ENCODE results near the gene MTHFD1.
"Not testable (repeated sequence)": the region's sequence is repeated elsewhere in the genome, so short reads cannot be mapped to it uniquely, and the experiment has no call there.

Gene MTHFD1

GRCh38 chr14:64387782-64388532 is at the start of gene MTHFD1:
MTHFD1 (plus strand) TSS chr14:64388353; CDS start chr14:64388428, 75 bp downstream.
- peak; percentile 85 to 99 (median 96) for DNase-seq

GRCh38 chr14:64338616-64339316 is 49.4 kb upstream of the MTHFD1 start:
- peak; percentile 62 to 100 (median 89) for DNase-seq

GRCh38 chr14:64340560-64341196 is 47.5 kb upstream of the MTHFD1 start:
- no peak for DNase-seq

GRCh38 chr14:64347748-64348147 is 40.4 kb upstream of the MTHFD1 start:
- no peak for DNase-seq

GRCh38 chr14:64349741-64350490 is 38.2 kb upstream of the MTHFD1 start:
- DNase-seq, result no peak

GRCh38 chr14:64363265-64363846 is 24.8 kb upstream of the MTHFD1 start:
- DNase-seq, result no peak

- DNase-seq, result no peak
Observed at GRCh38 chr14:64364907-64365306, 23.2 kb upstream of the MTHFD1 start.

GRCh38 chr14:64365358-64365889 is 22.7 kb upstream of the MTHFD1 start:
- DNase-seq, result not testable (repeated sequence)

GRCh38 chr14:64369201-64369600 is 19.0 kb upstream of the MTHFD1 start:
- DNase-seq, result no peak

GRCh38 chr14:64387232-64387781 is 846 bp upstream of the MTHFD1 start:
- peak in 5 of 14 donors; percentile 2 to 57 (median 41) for DNase-seq

GRCh38 chr14:64388533-64389285 is 556 bp downstream of the MTHFD1 start:
- DNase-seq, result peak in 3 of 14 donors; percentile 0 to 64 (median 58)

GRCh38 chr14:64391113-64391725 is 3.1 kb downstream of the MTHFD1 start:
- DNase-seq, result no peak

GRCh38 chr14:64391986-64392385 is 3.8 kb downstream of the MTHFD1 start:
- no peak for DNase-seq

- DNase-seq, result not testable (repeated sequence)
Observed at GRCh38 chr14:64393189-64393726, 5.1 kb downstream of the MTHFD1 start.

GRCh38 chr14:64394423-64394822 is 6.3 kb downstream of the MTHFD1 start:
- DNase-seq, result no peak

- DNase-seq, result no peak
Observed at GRCh38 chr14:64394977-64395633, 7.0 kb downstream of the MTHFD1 start.

GRCh38 chr14:64400829-64401459 is 12.8 kb downstream of the MTHFD1 start:
- DNase-seq, result peak in 2 of 14 donors; percentile 1 to 3

GRCh38 chr14:64401949-64402348 is 13.8 kb downstream of the MTHFD1 start:
- DNase-seq, result no peak

GRCh38 chr14:64405295-64405694 is 17.1 kb downstream of the MTHFD1 start:
- no peak for DNase-seq

Data from C1 segment of cervical spinal cord (tissue), 14 donors.